D721Med (cell line): ENCODE measurements around the gene BBS9.
"Not testable (repeated sequence)": the region's sequence is repeated elsewhere in the genome, so short reads cannot be mapped to it uniquely, and the experiment has no call there.

Experiments used
- DNase-seq: peaks from one replicate; pipeline ENCODE4 v3.0.0; 2011; ENCODE audit warnings: low spot score; ENCODE audit not compliant: insufficient read length
- FAIRE-seq: peaks from 2 replicates; lab custom pipeline; 2011; peaks lifted over from hg19 to GRCh38; lab: Jason Lieb, UNC
- TF ChIP-seq, protein P1 (sequence below): IDR thresholded peaks from 2 replicates; pipeline ENCODE4 v1.5.1; 2012; ENCODE audit warnings: mild to moderate bottlenecking, control low read depth; ENCODE audit not compliant: insufficient read depth; ENCODE audit errors: missing control alignments

BBS9 gene

DNA sequence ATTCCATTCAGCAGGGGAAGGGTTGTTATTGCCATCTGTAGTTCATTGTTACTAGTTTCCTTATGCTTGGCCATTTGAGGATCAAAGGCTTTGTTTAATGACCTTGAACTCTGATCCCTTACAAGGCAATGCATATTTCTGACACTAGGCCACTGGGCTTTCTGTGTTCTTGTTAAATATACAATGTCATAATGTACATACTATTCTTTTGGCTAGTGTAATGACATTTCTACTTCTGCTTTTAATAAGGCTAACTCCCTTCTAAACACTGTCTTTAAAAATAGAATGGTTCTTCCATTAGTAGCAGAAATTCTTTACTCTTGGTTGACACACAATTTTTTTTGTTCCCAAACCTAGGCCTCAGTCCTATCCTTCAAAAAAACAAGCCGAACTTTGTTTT lies 86.6 kb downstream of the BBS9 start:
- FAIRE-seq (no peak), DNase-seq (no peak)
- TF ChIP-seq, protein P1, sequence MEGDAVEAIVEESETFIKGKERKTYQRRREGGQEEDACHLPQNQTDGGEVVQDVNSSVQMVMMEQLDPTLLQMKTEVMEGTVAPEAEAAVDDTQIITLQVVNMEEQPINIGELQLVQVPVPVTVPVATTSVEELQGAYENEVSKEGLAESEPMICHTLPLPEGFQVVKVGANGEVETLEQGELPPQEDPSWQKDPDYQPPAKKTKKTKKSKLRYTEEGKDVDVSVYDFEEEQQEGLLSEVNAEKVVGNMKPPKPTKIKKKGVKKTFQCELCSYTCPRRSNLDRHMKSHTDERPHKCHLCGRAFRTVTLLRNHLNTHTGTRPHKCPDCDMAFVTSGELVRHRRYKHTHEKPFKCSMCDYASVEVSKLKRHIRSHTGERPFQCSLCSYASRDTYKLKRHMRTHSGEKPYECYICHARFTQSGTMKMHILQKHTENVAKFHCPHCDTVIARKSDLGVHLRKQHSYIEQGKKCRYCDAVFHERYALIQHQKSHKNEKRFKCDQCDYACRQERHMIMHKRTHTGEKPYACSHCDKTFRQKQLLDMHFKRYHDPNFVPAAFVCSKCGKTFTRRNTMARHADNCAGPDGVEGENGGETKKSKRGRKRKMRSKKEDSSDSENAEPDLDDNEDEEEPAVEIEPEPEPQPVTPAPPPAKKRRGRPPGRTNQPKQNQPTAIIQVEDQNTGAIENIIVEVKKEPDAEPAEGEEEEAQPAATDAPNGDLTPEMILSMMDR, result no peak

- no peak for DNase-seq
- TF ChIP-seq, protein P1, result no peak
- no peak for FAIRE-seq
Observed at GRCh38 chr7:33217595-33217994, 88.2 kb downstream of the BBS9 start.

- FAIRE-seq, DNase-seq: not testable (repeated sequence)
Observed at GRCh38 chr7:33218841-33219535, 89.6 kb downstream of the BBS9 start.

- TF ChIP-seq, protein P1, result no peak
- DNase-seq, result no peak
- FAIRE-seq, result no peak
Observed at GRCh38 chr7:33220231-33220630, 90.9 kb downstream of the BBS9 start.

GRCh38 chr7:33221390-33221789 lies 92.0 kb downstream of the BBS9 start:
- FAIRE-seq, result no peak

GRCh38 chr7:33232632-33233145 lies 103.3 kb downstream of the BBS9 start:
- DNase-seq (no peak), FAIRE-seq (no peak)
- TF ChIP-seq, protein P1, result no peak

More at GRCh38 chr7:33221390-33221789, 92.0 kb downstream of the BBS9 start:
- no peak for DNase-seq
- TF ChIP-seq, protein P1, result no peak

- FAIRE-seq (no peak), DNase-seq (no peak)
- TF ChIP-seq, protein P1, result no peak
Observed at GRCh38 chr7:33233659-33234058, 104.3 kb downstream of the BBS9 start.
